Muscle of arm (tissue), 14 donors: ENCODE data around the gene FBF1. TPM values are rescaled to one million over a fixed set of nuclear protein-coding genes. Genes with fewer than 3 reads are reported as not detected.
"Not testable (repeated sequence)": the region's sequence is repeated elsewhere in the genome, so short reads cannot be mapped to it uniquely, and the experiment has no call there.

Experiments used
- DNase-seq: peaks from one replicate; pipeline ENCODE4 v3.0.0-alpha.2; 2013
- long read RNA-seq, 11 donors: transcript quantifications; one replicate each; lab custom pipeline, GENCODE V29; 2026
- polyA plus RNA-seq, 12 donors: library from polyadenylated mRNA; unstranded; fragments of 120-200 nt; gene quantifications; one replicate each; pipeline ENCODE4 v1.2.1, GENCODE V29; 2013; ENCODE audit not compliant: insufficient read length in 12 of 12

FBF1 gene
- polyA plus RNA-seq: 10 to 100 TPM in 2 of 12 donors, 1 to 10 TPM in 9, not detected in 1; 3.5 to 15.9 (median 6.5) TPM
- long read RNA-seq, donor 1, partial matches to known transcripts: 0 of 1 reads
- long read RNA-seq, donor 1, other reads (novel, unspliced or antisense): 0 of 1 reads
- long read RNA-seq, donor 2: 0 reads
- long read RNA-seq, donor 3: 0 reads
- long read RNA-seq, donor 4: 0 reads
- long read RNA-seq, donor 5: 0 reads
- long read RNA-seq, donor 6: 0 reads
- long read RNA-seq, donor 7, partial matches to known transcripts: 0 of 1 reads
- long read RNA-seq, donor 7, other reads (novel, unspliced or antisense): 0 of 1 reads
- long read RNA-seq, donor 8: 0 reads
- long read RNA-seq, donor 9: 0 reads
- long read RNA-seq, donor 10: 0 reads
- long read RNA-seq, donor 11: 0 reads

GRCh38 chr17:75940727-75941441 lies at the start of gene FBF1:
TSS of gene FBF1 (minus strand) at chr17:75941042. CDS start at chr17:75938149, 2,893 bp downstream.
- peak; percentile 89 for DNase-seq

- no peak for DNase-seq
Measured at GRCh38 chr17:75987041-75987440, 46.2 kb upstream of the FBF1 start.

- DNase-seq: no peak
Measured at GRCh38 chr17:75985986-75986385, 45.1 kb upstream of the FBF1 start.

DNA sequence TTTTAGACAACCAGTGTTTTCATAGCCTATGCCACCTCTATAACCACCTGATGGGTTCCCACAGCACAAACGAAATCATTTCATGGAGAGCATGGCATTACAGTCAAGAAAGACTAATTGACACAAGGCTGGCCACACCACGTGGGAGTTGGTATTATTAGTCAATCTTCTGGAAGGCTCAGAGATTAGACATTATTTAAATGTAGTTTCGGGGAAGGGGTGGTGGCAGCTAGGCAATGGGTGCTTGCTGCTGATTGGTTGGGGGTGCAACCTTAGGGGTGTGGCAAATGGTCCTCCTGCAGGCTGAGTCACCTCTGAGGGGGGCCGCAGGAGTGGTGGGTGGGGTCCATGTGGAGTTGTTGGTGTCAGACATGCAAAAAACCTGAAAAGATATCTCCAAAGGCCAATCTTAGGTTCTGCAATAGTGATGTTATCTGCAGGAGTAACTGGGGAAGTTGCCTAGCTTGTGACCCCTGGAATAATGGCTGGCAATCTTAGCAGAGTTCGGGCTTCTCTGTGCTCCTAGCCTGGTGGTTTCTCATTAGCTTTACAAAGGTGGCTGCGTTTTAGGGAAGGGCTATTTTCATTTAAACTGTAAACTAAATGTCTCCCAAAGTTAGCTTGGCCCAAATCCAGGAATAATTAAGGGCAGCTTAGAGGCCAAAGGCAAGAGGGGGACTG lies 42.8 kb upstream of the FBF1 start:
- no peak for DNase-seq

- no peak for DNase-seq
Measured at GRCh38 chr17:75981019-75981615, 40.3 kb upstream of the FBF1 start.

DNA sequence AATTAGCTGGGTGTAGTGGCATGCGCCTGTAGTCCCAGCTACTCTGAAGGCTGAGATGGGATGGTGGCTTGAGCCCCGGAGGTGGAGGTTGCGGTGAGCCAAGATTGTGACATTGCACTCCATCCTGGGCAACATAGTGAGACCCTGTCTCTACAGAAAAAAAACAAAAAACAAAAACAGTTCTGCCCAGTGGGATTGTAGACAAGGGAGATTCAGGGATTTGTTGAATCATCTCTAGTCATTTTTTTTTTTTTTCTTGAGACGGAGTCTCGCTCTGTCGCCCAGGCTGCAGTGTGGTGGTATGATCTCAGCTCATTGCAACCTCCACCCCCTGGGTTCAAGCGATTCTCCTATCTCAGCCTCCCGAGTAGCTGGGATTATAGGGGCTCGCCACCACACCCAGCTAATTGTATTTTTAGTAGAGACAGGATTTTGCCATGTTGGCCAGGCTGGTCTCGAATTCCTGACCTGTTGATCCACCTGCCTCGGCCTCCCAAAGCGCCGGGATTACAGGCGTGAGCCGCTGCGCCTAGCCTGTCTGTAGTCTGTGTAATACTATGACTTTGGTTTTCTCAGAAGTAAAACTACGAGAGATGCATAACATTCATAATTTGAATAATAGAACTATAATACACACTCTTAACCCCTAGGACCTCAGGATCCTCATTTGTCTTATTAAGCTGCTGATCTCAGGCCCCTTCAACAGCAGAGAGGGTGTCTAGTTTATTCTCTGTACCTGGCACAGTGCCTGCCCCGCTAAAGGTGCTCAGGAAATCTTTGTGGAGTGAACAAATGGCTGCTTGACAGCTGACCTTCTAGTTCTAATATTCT lies 39.6 kb upstream of the FBF1 start:
- DNase-seq: no peak

- DNase-seq: no peak
Measured at GRCh38 chr17:75979705-75980187, 38.9 kb upstream of the FBF1 start.

GRCh38 chr17:75978938-75979704 lies 38.3 kb upstream of the FBF1 start, which contains the start of the genes ACOX1 and TEN1:
TSS of gene ACOX1 (minus strand) at chr17:75979166. CDS start at chr17:75979073, 93 bp downstream.
TSS of gene TEN1 (plus strand) at chr17:75979240. CDS start at chr17:75986193, 6,953 bp downstream.
- peak; percentile 98 for DNase-seq

- no peak for DNase-seq
Measured at GRCh38 chr17:75976175-75976848, 35.5 kb upstream of the FBF1 start.

DNA sequence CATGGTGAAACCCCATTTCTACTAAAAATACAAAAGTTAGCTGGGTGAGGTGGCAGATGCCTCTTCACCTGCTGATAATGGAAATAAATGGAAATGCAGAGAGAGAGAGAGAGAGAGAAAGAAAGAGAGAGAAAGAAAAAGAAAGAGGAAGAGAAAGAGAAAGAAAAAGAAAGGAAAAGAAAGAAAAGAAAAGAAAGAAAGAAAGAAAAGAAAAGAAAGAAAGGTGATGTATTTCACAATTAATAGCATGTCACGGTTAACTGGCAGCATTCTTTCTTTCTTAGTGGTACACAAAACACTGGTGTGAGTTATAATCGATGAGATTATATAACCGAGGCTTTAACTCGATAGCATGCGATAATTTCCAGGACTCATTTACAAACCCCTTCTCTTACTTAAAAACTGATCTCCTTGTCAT lies 34.9 kb upstream of the FBF1 start:
- DNase-seq: no peak

DNA sequence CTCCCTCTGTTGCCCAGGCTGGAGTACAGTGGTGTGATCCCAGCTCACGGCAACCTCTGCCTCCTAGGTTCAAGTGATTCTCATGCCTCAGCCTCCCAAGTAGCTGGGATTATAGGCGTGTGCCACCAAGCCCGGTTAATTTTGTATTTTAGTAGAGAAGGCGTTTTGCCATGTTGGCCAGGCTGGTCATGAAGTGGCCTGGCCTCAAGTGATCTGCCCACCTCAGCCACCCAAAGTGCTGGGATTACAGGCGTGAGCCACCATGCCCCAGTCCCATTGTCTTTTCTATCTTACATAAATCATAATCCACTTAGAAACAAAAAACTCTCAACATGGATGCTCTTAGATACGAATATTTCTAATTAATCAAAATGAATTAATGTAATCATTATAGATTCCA lies 34.3 kb upstream of the FBF1 start:
- not testable (repeated sequence) for DNase-seq

- DNase-seq: no peak
Measured at GRCh38 chr17:75970626-75971025, 29.8 kb upstream of the FBF1 start.

- no peak for DNase-seq
Measured at GRCh38 chr17:75970011-75970523, 29.2 kb upstream of the FBF1 start.

- DNase-seq: not testable (repeated sequence)
Measured at GRCh38 chr17:75969044-75969443, 28.2 kb upstream of the FBF1 start.

DNA sequence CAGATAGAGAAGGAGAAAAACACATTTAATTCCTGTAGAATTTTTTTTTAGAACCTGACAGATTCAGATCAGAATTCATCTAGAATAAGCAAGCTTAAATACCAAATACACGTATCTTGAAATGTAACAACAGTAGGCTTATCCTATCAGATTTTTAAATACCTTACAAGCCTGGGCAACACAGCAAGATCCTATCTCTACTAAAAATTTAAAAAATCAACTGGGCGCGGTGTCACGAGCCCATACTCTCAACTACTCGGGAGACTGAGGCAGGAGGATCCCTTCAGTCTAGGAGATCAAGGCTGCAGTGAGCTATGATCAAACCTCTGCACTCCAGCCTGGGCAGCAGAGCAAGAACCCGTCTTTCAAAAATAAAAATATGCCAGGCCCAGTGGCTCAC lies 24.6 kb upstream of the FBF1 start:
- DNase-seq: no peak

- DNase-seq: no peak
Measured at GRCh38 chr17:75959839-75960511, 19.1 kb upstream of the FBF1 start.

DNA sequence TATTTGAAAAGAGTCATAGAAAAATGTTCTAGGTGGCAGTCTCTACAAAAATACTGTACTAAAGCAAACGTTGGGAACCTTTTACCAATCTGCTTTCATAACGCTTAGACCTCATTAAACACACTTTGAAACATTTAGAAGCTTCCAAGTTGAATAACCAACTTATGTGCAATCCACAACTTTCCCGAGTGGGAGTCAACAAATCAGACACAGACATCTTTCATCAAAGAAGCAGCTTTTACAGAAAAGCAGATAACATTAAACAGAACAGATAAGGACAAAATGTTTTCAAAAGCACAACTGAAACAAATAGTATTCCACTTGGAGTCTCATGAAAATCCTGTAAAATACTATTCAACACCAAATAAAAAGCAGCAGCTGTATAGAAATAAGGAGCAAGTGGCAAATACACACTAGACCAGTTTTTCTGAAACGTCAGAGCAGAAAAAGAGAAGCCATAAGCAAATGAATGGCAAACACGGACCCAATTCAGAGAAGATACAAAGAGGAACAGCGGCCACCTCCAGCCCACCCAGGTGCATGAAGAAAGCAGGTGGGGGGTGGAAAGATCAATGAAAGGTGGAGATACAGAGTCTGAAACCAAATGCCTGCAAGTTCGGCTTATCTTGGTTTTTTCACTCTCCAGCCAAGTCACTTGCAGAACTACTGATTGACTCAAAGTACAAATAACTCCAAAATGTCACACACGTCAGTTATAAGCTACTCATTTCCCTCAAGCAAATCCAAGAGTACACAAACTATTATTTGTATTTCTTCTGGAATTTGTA lies 18.4 kb upstream of the FBF1 start:
- no peak for DNase-seq
